ENCODE results near the gene ARHGEF7.

ARHGEF7 gene

DNA sequence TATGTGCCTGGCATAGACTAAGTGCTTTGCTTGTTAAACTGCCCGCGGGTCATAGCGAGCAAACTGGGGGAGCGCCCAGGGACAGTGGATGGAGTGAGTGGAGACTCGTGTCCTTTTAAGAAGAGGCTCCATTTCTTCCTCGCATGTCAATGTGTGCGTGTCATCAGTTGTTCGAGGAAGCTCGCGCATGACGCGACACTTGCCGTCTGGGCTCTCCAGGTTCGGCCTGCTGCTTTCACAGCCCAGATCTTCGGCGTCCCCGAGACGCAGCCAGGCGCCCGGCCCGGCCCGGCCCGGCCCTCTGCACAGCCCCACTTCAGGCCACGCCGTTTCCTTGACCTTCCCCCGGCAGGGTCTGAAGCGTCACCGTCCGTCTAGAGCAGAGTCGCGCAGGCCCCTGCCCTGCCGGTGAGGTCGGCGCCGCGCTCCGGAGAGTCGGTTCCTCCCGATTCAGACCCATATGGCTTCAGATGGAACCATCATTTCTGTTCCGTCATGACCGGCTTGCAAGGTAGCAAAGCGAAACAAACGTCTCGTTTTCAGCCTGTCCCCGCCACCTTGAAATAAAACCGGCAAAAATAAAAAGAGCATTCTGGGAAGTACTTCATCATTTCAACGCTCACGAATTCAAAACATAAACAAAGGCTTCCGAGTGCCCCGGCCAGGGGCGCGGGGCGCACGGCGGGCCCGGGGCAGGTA is 599 bp upstream of the ARHGEF7 start:
- TF ChIP-seq, protein P1, sequence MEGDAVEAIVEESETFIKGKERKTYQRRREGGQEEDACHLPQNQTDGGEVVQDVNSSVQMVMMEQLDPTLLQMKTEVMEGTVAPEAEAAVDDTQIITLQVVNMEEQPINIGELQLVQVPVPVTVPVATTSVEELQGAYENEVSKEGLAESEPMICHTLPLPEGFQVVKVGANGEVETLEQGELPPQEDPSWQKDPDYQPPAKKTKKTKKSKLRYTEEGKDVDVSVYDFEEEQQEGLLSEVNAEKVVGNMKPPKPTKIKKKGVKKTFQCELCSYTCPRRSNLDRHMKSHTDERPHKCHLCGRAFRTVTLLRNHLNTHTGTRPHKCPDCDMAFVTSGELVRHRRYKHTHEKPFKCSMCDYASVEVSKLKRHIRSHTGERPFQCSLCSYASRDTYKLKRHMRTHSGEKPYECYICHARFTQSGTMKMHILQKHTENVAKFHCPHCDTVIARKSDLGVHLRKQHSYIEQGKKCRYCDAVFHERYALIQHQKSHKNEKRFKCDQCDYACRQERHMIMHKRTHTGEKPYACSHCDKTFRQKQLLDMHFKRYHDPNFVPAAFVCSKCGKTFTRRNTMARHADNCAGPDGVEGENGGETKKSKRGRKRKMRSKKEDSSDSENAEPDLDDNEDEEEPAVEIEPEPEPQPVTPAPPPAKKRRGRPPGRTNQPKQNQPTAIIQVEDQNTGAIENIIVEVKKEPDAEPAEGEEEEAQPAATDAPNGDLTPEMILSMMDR (IDR thresholded peaks at IDR 0.05): no peak

DNA sequence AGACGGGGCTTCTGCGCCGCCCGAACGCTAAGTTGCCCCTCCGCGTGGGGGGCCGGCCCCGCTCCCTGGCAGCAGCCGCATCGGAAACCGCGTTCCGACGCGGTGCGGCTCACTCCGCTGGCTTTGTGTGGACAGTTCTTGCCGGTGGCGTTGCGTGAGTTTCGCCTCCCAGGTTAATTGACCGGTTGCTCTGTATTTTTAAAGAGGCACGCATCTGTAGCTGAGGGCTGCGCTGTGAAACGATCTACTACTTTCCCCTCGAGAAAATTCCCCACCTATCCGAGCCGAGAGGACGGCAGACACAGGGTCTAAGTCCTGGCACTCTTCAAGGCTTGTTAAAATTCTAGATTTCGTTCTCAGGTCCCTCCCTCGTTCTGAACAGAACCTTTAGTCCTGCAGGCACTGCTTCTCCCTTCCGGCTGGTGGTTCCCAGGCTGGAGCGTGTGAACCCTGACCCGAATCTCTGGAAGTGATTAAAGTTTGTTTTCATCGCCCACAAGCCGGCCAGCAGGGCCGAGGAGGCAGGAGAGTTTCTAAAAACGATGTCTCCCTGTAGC is 933 bp downstream of the ARHGEF7 start:
- TF ChIP-seq, protein P1 (IDR thresholded peaks at IDR 0.05): no peak

DNA sequence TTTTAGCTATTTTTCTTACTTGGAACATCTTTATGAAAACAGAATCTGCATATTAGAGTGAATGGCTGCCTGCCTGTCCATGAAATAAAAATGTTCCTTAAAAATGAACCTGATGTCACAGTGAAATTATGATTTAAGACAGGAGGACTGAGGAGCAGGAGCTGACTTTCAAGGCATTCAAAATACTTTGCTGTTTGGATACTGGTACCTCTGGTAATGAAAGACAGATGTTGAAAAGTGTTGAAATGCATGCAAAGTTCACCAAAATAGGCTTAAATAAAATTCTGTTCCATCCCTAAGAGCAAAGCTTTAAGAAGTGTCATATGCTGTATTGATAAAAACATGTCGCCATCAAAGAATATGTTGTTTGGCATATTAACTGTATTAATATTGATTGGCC is 1.7 kb downstream of the ARHGEF7 start:
- TF ChIP-seq, protein P1 (IDR thresholded peaks at IDR 0.05): no peak

DNA sequence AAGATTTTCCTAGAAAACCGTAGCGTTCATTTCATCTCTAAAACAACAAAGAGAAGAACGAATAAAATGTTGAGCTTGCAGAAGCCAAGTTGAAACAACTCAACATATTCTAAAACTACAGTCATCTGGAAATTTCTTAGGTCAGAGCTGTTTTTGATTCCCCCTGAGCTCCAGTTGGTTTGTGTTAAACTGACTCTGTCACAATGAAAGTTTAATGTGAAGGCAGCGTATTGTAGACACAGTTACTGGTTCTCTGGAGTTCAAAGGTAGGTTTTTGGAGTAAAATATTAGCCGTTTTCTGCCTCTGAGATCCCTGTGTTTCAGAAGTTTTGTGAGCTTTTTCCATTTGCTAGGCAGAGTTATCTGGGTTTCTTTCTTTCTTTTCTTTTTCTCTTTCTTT is 2.2 kb downstream of the ARHGEF7 start:
- TF ChIP-seq, protein P1 (IDR thresholded peaks at IDR 0.05): no peak

DNA sequence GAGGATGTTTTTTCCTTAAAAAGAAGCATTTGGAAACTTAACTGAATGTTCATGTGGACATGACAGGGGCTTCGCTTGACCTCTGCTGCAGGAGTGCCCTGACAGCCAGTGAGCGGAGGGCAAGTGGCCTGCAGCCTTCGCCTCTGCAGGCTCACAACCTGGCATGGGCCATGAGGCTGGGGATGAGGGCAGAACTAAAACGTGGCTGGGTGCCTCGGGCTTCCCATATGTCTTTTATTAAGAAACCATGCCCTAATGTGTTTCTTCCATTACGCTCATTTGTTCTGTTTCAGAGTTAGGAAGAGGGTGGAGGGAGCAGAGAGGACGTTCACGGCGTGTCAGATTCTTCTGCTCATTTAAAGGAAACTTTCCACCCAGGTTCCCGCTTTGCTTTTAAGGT is 2.9 kb downstream of the ARHGEF7 start:
- TF ChIP-seq, protein P1 (IDR thresholded peaks at IDR 0.05): no peak

DNA sequence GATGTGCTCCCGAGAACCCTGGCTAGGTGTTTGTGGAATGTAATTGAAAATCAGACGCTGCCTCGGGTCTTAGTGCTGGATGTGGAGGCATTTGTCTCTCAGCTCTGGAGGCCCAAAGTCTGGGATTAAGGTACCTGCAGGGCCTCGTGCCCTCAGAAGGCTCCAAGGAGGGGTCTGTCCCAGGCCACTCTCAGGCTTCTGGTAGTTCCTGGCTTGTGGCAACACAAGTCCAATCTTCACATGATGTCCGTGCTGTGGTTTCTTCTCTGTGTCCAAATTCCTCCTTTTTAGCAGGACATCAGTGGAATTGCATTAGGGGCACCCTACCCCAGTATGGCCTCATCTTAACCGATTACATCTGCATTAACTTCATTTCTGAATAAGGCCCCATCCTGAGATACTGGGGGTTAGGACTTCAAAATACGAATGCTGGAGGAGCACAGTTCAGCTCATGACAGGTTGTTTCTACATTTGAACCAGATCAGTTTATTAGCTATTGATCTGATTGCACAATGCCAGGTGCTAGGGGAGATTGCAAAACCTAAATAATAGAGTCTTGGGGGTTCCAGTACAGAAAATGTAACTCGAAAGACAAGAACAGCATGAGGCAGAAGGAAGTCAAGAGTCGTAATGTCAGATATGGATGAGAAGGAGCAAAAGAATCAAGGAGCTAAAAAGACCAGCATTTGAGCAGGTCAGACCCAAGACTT is 3.9 kb downstream of the ARHGEF7 start:
- TF ChIP-seq, protein P1 (IDR thresholded peaks at IDR 0.05): no peak

DNA sequence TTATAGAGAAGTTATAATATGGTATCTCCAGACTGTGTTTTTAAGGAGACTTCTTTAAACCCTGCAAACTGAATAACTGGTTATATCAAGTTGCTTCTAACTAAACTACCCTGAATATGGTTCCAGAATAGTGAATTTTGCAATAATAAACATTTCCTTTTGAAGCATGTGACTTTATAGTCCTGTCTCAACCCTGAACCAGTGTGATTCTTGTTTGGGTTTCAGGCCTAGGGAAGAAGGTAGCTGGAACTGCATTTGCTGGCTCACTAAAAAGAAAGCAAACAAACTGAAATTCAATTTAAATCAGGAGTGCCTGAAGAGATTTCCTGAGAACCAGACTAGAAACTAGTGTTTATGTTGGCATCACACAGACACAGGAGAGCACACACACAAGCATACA is 4.9 kb downstream of the ARHGEF7 start:
- TF ChIP-seq, protein P1 (IDR thresholded peaks at IDR 0.05): no peak
